MM.1S (cell line): ENCODE results near the gene GNL1.

ENCODE experiments used
- EZH2 ChIP-seq: fragments of 300-600 bp; sonication (generic); optimal IDR thresholded peaks from 2 replicates; pipeline ENCODE3; 2017; ENCODE audit warnings: low read depth, mild to moderate bottlenecking, antibody characterized with exemption, low read length, mixed read lengths
- TF ChIP-seq, protein P1 (sequence below): fragments of 300-600 bp; sonication (generic); IDR thresholded peaks from 2 replicates; pipeline ENCODE4 v1.5.1; 2016; ENCODE audit warnings: antibody characterized with exemption, low read length, mixed read lengths

DNA sequence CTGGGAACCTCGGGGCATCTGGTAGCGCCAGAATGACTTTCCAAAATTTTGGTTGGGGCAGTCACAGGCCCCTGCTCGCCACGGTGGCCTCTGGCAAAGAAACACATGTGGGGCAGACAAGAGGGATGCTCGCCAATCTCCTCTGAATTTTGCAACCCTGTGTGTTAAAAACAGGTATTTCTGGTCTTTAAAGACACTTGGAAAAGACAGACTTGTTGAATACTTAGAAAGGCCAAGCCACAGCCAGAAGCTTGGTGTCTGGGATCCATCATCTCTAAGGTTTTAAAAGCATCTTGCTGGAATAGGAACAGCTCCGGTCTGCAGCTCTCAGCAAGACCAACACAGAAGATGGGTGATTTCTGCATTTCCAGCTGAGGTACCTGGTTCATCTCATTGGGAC is 35.8 kb downstream of the GNL1 start:
- TF ChIP-seq, protein P1, sequence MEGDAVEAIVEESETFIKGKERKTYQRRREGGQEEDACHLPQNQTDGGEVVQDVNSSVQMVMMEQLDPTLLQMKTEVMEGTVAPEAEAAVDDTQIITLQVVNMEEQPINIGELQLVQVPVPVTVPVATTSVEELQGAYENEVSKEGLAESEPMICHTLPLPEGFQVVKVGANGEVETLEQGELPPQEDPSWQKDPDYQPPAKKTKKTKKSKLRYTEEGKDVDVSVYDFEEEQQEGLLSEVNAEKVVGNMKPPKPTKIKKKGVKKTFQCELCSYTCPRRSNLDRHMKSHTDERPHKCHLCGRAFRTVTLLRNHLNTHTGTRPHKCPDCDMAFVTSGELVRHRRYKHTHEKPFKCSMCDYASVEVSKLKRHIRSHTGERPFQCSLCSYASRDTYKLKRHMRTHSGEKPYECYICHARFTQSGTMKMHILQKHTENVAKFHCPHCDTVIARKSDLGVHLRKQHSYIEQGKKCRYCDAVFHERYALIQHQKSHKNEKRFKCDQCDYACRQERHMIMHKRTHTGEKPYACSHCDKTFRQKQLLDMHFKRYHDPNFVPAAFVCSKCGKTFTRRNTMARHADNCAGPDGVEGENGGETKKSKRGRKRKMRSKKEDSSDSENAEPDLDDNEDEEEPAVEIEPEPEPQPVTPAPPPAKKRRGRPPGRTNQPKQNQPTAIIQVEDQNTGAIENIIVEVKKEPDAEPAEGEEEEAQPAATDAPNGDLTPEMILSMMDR: no peak
- TF ChIP-seq EZH2: no peak
